Kidney (tissue), 14 donors: ENCODE results near the gene NUP214. TPM values are rescaled to one million over a fixed set of nuclear protein-coding genes. Genes with fewer than 3 reads are reported as not detected.

Experiments
- DNase-seq, 5 donors: peaks; one replicate each; pipeline ENCODE4 v3.0.0-alpha.2; 2013 to 2020
- FAIRE-seq: peaks from 2 replicates; lab custom pipeline; 2012; peaks lifted over from hg19 to GRCh38; lab: Jason Lieb, UNC
- H3K27ac ChIP-seq, 2 donors: one replicate each; pipeline ENCODE4 v1.7.0; 2013; ENCODE audit warnings: low read depth in 2 of 2, low read length in 2 of 2, inconsistent platforms in 1 of 2
- H3K27me3 ChIP-seq: one replicate; pipeline ENCODE4 v1.7.1; 2013; ENCODE audit warnings: low read length, inconsistent platforms; ENCODE audit not compliant: control insufficient read depth, insufficient read depth
- H3K36me3 ChIP-seq, 3 donors: one replicate each; pipeline versions ENCODE4 v1.7.0 to v1.7.1; 2013; ENCODE audit warnings: low read length in 3 of 3, control low read depth in 1 of 3, inconsistent platforms in 1 of 3; ENCODE audit not compliant: insufficient read depth in 3 of 3, control insufficient read depth in 2 of 3
- H3K4me1 ChIP-seq, 3 donors: one replicate each; pipeline versions ENCODE4 v1.7.0 to v1.7.1; 2013; ENCODE audit warnings: low read length in 3 of 3, inconsistent platforms in 1 of 3, low read depth in 1 of 3; ENCODE audit not compliant: control insufficient read depth in 2 of 3, insufficient read depth in 2 of 3
- H3K4me3 ChIP-seq, 3 donors: one replicate each; pipeline versions ENCODE4 v1.7.0 to v1.8.1; 2013; ENCODE audit warnings: low read length in 3 of 3, control low read depth in 1 of 3, inconsistent platforms in 1 of 3
- H3K9ac ChIP-seq, 3 donors: one replicate each; pipeline versions ENCODE4 v1.7.0 to v1.7.1; 2013; ENCODE audit warnings: low read length in 3 of 3, control low read depth in 1 of 3, inconsistent platforms in 1 of 3
- H3K9me3 ChIP-seq, 3 donors: one replicate each; pipeline versions ENCODE4 v1.7.0 to v1.7.1; 2013; ENCODE audit warnings: low read length in 3 of 3, control low read depth in 1 of 3, inconsistent platforms in 1 of 3; ENCODE audit not compliant: control insufficient read depth in 2 of 3, insufficient read depth in 1 of 3
- intact Hi-C: fragments of 100-400 bp; cut with DNase I; formaldehyde crosslinking; loops from one replicate; pipeline ENCODE4 v1.11.1; 2022
- polyA plus RNA-seq: library from polyadenylated mRNA; stranded (reverse); fragments of 350-450 nt; fragmentation: Illumina TruSeq; extraction: RNeasy Lipid Tissue Mini Kit (QIAGEN cat#74804); gene quantifications from one replicate; pipeline ENCODE4 v1.2.3, GENCODE V29; 2014; ENCODE audit warnings: low read depth, low replicate concordance; ENCODE audit not compliant: insufficient read depth
- total RNA-seq: library from RNA; stranded (reverse); fragmentation: NEBNext Ultra II Directional; extraction: Animal tissue kit (Norgen Biotek cat#: 25700); gene quantifications from one replicate; pipeline ENCODE4 v1.2.1, GENCODE V29; 2021
- TF ChIP-seq, protein P1 (sequence below): IDR thresholded peaks from 3 replicates; pipeline ENCODE4 v1.5.1; 2012; ENCODE audit warnings: mild to moderate bottlenecking, moderate library complexity, borderline replicate concordance; ENCODE audit not compliant: insufficient read depth; ENCODE audit errors: extremely low read depth
- donor health status: control.
- donor health status: control.
- donor health status: control.
- donor health status: control.
- donor health status: control.
- donor health status: DM: yes; HTN: yes; CAD: no.
- donor health status: Normal renal cell carcinoma (clear cell type).

NUP214 gene
- total and polyA plus RNA-seq, 2 donors from 2014 or later, result 28.4 to 75.3 TPM

DNA sequence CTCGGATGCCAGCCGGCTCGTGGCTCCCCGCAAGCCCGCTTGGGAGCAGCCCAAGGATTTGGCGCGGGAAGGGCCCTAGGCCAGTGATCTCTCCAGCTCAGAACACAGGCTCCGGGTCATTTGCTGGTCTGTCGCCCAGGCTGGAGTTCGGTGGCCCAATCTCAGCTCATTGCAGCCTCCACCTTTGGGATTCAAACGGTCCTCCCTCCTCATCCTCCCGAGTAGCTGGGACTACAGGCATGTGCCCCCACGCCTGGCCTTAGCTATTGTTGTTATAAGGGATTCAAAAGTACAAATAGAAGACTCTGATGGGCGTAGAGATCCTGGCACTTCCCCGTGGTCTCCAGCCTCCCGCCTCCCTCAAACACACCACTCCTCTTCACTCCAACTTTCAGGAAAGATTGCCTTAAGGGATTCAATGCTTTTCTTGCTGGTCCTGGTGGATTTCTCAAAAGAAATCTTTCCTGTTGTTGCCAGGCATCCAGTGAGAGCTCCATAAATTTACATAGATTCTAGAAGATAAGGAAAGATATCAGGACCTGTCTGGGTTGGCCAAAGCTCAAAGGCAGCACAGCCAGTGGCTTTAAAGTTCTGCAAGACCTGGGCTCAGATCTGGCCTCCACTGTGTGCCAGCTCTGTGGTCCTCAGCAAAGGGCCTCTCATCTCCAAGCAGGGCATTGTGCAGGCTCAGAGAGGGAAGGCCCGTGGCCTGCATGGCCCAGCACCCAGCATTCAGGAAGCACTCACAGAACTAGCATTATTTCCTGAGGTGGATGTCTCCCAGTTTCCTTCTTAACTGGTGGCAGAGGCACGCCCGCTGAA is 28.0 kb upstream of the NUP214 start:
- Histone ChIP-seq H3K9ac (peak overlapping the region; percentile 44 to 81 (median 59)), H3K27ac (peak overlapping the region; percentile 87)
- FAIRE-seq, result no peak

DNA sequence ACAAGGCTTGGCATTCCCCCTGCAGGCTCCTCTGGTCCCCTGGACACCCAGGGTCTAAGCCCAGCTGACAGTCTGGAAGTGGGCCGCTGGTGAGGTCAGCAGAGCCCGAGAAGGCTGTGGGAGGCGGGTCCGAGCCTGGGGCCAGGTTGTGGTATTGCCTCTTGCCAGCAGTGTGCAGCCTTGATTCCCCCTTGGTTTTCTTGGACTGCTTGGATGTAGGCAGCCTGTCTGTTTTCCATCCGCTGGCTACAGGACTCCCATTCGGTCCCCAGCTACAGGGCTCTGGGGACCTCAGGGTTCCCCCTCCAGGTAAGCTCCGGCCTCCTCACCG is 27.5 kb upstream of the NUP214 start:
- peaks cover 2 to 35% (median 20%) of the 10 kb centered on the region in 3 donors for H3K4me1 ChIP-seq
- FAIRE-seq, result no peak
- intact Hi-C loops, result no loop called here
- H3K9me3 ChIP-seq, result no peaks in the 10 kb centered on the region
- H3K27ac ChIP-seq, result peak overlapping the region; percentile 87
- H3K9ac ChIP-seq, result peak overlapping the region in 2 of 3 donors; percentile 59 to 81
- H3K27me3 ChIP-seq, result no peaks in the 10 kb centered on the region
- H3K36me3 ChIP-seq, result peaks cover 0 to 5% (median 0%) of the 10 kb centered on the region in 3 donors
- H3K4me3 ChIP-seq, result peak overlapping the region in 2 of 3 donors; percentile 43 to 68
- TF ChIP-seq, protein P1, sequence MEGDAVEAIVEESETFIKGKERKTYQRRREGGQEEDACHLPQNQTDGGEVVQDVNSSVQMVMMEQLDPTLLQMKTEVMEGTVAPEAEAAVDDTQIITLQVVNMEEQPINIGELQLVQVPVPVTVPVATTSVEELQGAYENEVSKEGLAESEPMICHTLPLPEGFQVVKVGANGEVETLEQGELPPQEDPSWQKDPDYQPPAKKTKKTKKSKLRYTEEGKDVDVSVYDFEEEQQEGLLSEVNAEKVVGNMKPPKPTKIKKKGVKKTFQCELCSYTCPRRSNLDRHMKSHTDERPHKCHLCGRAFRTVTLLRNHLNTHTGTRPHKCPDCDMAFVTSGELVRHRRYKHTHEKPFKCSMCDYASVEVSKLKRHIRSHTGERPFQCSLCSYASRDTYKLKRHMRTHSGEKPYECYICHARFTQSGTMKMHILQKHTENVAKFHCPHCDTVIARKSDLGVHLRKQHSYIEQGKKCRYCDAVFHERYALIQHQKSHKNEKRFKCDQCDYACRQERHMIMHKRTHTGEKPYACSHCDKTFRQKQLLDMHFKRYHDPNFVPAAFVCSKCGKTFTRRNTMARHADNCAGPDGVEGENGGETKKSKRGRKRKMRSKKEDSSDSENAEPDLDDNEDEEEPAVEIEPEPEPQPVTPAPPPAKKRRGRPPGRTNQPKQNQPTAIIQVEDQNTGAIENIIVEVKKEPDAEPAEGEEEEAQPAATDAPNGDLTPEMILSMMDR, result no peak
- DNase-seq, result no peak

More for the DNA sequence above, 28.0 kb upstream of the NUP214 start:
- TF ChIP-seq, protein P1, result no peak
- no peak for DNase-seq
- Histone ChIP-seq H3K4me3 (peak overlapping the region; percentile 43 to 68 (median 57)), H3K27me3 (no peaks in the 10 kb centered on the region), H3K9me3 (no peaks in the 10 kb centered on the region), H3K36me3 (peaks cover 0 to 5% (median 0%) of the 10 kb centered on the region in 3 donors), H3K4me1 (peaks cover 2 to 31% (median 19%) of the 10 kb centered on the region in 3 donors)
- intact Hi-C loops, result no loop called here

DNA sequence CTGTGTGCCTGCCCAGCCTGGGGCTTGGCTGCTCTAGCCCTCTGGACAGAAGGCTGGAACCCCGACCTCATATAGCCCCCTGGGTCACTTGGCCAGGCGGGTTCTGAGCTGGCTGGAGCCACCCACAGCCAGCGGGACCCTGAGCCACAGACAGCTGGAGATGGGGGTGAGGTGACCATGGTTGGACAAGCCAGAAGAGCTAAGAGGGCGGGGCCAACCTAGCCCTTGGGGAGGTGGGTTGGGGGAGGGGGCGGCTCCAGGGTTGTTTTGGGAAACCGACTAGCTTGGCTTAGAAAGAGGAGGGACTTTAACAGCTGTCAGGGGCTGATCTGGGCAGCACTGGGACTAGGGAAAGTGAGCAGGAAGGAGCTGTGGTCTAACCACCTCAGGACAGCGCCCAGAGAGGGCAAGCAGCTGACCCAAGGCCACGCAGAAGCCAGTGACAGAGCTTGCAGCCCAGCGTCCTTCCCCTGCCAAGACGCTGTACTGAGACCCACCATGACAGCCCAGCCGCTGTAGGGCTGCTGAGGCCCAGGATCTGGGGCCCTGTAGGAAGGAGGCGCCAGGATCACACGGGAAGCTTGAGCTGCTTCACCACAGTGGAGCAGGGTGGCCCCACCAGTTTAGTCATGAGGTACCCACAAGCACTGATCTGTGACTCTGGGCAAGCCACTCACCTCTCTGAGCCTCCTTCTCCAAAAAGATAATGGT is 26.8 kb upstream of the NUP214 start:
- H3K4me3 ChIP-seq, result peak overlapping the region in 2 of 3 donors; percentile 43 to 68
- peak in 2 of 5 donors; percentile 52 to 84 for DNase-seq
- intact Hi-C loops, result no loop called here
- H3K4me1 ChIP-seq, result peaks cover 2 to 40% (median 20%) of the 10 kb centered on the region in 3 donors
- peak overlapping the region in 2 of 3 donors; percentile 59 to 81 for H3K9ac ChIP-seq
- no peak for FAIRE-seq
- peak overlapping the region; percentile 87 for H3K27ac ChIP-seq
- H3K27me3 ChIP-seq, result no peaks in the 10 kb centered on the region
- H3K9me3 ChIP-seq, result no peaks in the 10 kb centered on the region
- H3K36me3 ChIP-seq, result peaks cover 0 to 5% (median 0%) of the 10 kb centered on the region in 3 donors
- TF ChIP-seq, protein P1, result no peak
